ENCODE measurements around the gene NUCB2. TPM values are rescaled to one million over a fixed set of nuclear protein-coding genes. Genes with fewer than 3 reads are reported as not detected.

The NUCB2 gene
- total and polyA plus RNA-seq, 2 donors from 2014 or later: 73.0 to 93.5 TPM

- H3K27ac ChIP-seq (ENCODE audit: low read depth in 2 of 2, low read length in 2 of 2): no peak overlapping the region
- FAIRE-seq: no peak
- no peaks in the 10 kb centered on the region for H3K36me3 ChIP-seq (ENCODE audit: control insufficient read depth in 2 of 3, insufficient read depth in 3 of 3, low read length in 3 of 3)
- no peaks in the 10 kb centered on the region for H3K4me1 ChIP-seq (ENCODE audit: control insufficient read depth in 2 of 3, insufficient read depth in 2 of 3, low read depth in 1 of 3, low read length in 3 of 3)
- no peak for DNase-seq
- no peak overlapping the region for H3K9ac ChIP-seq (ENCODE audit: low read length in 3 of 3)
- TF ChIP-seq, protein P1, sequence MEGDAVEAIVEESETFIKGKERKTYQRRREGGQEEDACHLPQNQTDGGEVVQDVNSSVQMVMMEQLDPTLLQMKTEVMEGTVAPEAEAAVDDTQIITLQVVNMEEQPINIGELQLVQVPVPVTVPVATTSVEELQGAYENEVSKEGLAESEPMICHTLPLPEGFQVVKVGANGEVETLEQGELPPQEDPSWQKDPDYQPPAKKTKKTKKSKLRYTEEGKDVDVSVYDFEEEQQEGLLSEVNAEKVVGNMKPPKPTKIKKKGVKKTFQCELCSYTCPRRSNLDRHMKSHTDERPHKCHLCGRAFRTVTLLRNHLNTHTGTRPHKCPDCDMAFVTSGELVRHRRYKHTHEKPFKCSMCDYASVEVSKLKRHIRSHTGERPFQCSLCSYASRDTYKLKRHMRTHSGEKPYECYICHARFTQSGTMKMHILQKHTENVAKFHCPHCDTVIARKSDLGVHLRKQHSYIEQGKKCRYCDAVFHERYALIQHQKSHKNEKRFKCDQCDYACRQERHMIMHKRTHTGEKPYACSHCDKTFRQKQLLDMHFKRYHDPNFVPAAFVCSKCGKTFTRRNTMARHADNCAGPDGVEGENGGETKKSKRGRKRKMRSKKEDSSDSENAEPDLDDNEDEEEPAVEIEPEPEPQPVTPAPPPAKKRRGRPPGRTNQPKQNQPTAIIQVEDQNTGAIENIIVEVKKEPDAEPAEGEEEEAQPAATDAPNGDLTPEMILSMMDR (IDR thresholded peaks at IDR 0.05; ENCODE audit: borderline replicate concordance, extremely low read depth, insufficient read depth): no peak
- no peak overlapping the region for H3K4me3 ChIP-seq (ENCODE audit: low read length in 3 of 3)
- H3K9me3 ChIP-seq (ENCODE audit: control insufficient read depth in 2 of 3, insufficient read depth in 1 of 3, low read length in 3 of 3): no peaks in the 10 kb centered on the region
- intact Hi-C loops (cut with DNase I): no loop called here
- no peaks in the 10 kb centered on the region for H3K27me3 ChIP-seq (ENCODE audit: control insufficient read depth, insufficient read depth, low read length)
Observed at GRCh38 chr11:17343257-17343656, 66.7 kb downstream of the NUCB2 start.

DNA sequence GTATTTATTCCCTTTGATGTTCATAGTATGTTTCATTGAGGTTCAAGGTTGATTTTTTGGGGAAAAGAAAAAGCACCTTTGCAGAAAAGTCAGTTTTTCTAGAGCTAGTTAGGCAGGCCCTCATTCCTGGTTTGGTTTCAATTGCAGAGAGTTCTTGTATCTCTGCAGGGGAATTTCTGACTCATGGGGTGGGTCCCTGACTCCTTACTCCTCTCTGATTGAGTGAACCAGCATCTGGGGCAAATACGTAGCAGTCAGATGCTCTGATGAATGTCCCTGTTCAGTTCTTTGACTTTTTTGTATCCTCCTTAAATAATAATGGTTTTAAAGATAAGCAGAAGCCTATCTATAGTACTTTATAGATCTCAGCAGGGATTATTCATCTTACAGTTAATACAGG lies 67.4 kb downstream of the NUCB2 start:
- TF ChIP-seq, protein P1 (IDR thresholded peaks at IDR 0.05; ENCODE audit: borderline replicate concordance, extremely low read depth, insufficient read depth): no peak
- no peaks in the 10 kb centered on the region for H3K27me3 ChIP-seq (ENCODE audit: control insufficient read depth, insufficient read depth, low read length)
- H3K9me3 ChIP-seq (ENCODE audit: control insufficient read depth in 2 of 3, insufficient read depth in 1 of 3, low read length in 3 of 3): no peaks in the 10 kb centered on the region
- FAIRE-seq (no peak), DNase-seq (no peak)
- H3K4me1 ChIP-seq (ENCODE audit: control insufficient read depth in 2 of 3, insufficient read depth in 2 of 3, low read depth in 1 of 3, low read length in 3 of 3): no peaks in the 10 kb centered on the region
- no peak overlapping the region for H3K9ac ChIP-seq (ENCODE audit: low read length in 3 of 3)
- intact Hi-C loops (cut with DNase I): no loop called here
- H3K36me3 ChIP-seq (ENCODE audit: control insufficient read depth in 2 of 3, insufficient read depth in 3 of 3, low read length in 3 of 3): no peaks in the 10 kb centered on the region
- H3K27ac ChIP-seq (ENCODE audit: low read depth in 2 of 2, low read length in 2 of 2): no peak overlapping the region
- H3K4me3 ChIP-seq (ENCODE audit: low read length in 3 of 3): no peak overlapping the region

DNA sequence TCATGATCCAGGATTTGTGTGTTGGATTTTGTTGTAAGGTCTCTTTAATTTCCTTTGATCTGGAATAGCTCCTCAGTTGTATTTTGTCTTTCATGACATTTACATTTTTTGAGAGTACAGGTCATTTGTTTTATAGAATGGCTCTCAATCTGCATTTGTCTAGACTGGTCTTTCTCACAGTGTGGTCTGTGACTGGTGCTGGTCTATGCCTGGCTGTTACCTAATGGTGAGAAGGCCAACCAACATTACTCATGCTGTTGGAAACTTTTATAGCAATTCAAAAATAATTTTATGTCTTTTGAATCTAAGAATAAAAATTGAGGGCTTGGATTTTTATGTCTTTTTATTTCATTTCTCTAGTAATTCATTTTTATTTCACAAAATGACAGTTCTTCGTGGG lies 71.1 kb downstream of the NUCB2 start:
- Histone ChIP-seq H3K9ac (ENCODE audit: low read length in 3 of 3) (no peak overlapping the region), H3K4me3 (ENCODE audit: low read length in 3 of 3) (no peak overlapping the region), H3K9me3 (ENCODE audit: control insufficient read depth in 2 of 3, insufficient read depth in 1 of 3, low read length in 3 of 3) (no peaks in the 10 kb centered on the region), H3K27me3 (ENCODE audit: control insufficient read depth, insufficient read depth, low read length) (peaks cover 5% of the 10 kb centered on the region), H3K36me3 (ENCODE audit: control insufficient read depth in 2 of 3, insufficient read depth in 3 of 3, low read length in 3 of 3) (no peaks in the 10 kb centered on the region), H3K27ac (ENCODE audit: low read depth in 2 of 2, low read length in 2 of 2) (no peak overlapping the region), H3K4me1 (ENCODE audit: control insufficient read depth in 2 of 3, insufficient read depth in 2 of 3, low read depth in 1 of 3, low read length in 3 of 3) (peaks cover 0 to 3% (median 2%) of the 10 kb centered on the region in 3 donors)
- TF ChIP-seq, protein P1 (IDR thresholded peaks at IDR 0.05; ENCODE audit: borderline replicate concordance, extremely low read depth, insufficient read depth): no peak
- intact Hi-C loops (cut with DNase I): no loop called here
- DNase-seq (no peak), FAIRE-seq (no peak)

Data from kidney (tissue), 14 donors.